ENCODE results near the gene LRCH4.

DNA sequence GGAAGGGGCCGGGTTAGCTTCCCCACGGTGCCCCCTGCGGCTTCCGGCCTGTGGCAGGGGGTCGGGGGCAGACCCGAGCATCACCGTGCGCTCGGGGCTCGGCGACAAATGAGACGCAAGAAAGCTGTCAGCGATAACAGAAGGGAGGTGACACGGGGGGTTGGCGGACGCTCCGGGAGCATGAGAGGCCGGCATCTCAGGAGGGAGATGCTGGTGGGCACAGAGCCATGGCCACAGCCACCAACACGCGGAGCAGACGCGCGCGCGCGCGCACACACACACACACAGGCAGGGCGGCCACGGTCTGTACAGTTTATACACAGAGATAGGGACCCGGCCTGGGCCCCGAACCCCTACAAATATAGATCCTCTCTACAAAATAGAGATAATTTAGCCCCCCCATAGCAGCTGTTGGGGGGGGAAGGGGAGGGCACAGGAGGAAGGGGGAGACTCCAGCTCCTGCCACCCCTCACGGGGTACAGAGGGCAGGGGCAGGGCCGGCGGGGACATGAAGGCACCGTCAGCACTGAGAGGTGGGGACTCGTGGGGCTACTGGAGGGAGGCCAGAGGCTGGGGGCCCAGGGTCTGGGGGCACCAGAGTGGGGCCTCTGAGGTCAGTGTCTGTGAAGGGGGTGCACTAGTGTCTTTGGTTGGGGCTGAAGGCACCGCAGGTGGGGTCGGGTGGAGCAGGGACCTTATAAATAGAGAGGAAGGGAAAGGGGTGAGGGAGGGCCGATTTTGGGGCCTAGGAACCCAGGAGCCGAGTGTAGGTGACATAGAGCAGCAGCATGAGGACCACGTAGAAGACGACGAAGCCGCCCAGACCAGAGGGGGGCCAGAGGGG is 11.3 kb downstream of the LRCH4 start:
- TF ChIP-seq MYC (IDR thresholded peaks at IDR 0.05; ENCODE audit: low read depth, low read length), result no peak
- TF ChIP-seq, protein P1, sequence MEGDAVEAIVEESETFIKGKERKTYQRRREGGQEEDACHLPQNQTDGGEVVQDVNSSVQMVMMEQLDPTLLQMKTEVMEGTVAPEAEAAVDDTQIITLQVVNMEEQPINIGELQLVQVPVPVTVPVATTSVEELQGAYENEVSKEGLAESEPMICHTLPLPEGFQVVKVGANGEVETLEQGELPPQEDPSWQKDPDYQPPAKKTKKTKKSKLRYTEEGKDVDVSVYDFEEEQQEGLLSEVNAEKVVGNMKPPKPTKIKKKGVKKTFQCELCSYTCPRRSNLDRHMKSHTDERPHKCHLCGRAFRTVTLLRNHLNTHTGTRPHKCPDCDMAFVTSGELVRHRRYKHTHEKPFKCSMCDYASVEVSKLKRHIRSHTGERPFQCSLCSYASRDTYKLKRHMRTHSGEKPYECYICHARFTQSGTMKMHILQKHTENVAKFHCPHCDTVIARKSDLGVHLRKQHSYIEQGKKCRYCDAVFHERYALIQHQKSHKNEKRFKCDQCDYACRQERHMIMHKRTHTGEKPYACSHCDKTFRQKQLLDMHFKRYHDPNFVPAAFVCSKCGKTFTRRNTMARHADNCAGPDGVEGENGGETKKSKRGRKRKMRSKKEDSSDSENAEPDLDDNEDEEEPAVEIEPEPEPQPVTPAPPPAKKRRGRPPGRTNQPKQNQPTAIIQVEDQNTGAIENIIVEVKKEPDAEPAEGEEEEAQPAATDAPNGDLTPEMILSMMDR (IDR thresholded peaks at IDR 0.05; ENCODE audit: extremely low read depth in 1 of 2, insufficient read depth in 1 of 2, low read depth in 1 of 2, low read length in 2 of 2), result no peak
